ENCODE data around the gene PSMD1.

PSMD1 gene

GRCh38 chr2:231183851-231184250 lies 127.2 kb downstream of the PSMD1 start:
- TF ChIP-seq GATA2 (IDR thresholded peaks at IDR 0.05; ENCODE audit: low read depth, low read length) (no peak), GATA3 (IDR thresholded peaks at IDR 0.05; ENCODE audit: low read depth, low read length) (no peak)

- no peak for TF ChIP-seq GATA3 (IDR thresholded peaks at IDR 0.05; ENCODE audit: low read depth, low read length)
- TF ChIP-seq GATA2 (IDR thresholded peaks at IDR 0.05; ENCODE audit: low read depth, low read length): no peak
Measured at GRCh38 chr2:231184319-231184718, 127.7 kb downstream of the PSMD1 start.

GRCh38 chr2:231185050-231185725 lies 128.5 kb downstream of the PSMD1 start:
- TF ChIP-seq GATA3 (IDR thresholded peaks at IDR 0.05; ENCODE audit: low read depth, low read length) (no peak), GATA2 (IDR thresholded peaks at IDR 0.05; ENCODE audit: low read depth, low read length) (no peak)

GRCh38 chr2:231185886-231186285 lies 129.2 kb downstream of the PSMD1 start:
- TF ChIP-seq GATA2 (IDR thresholded peaks at IDR 0.05; ENCODE audit: low read depth, low read length): no peak
- no peak for TF ChIP-seq GATA3 (IDR thresholded peaks at IDR 0.05; ENCODE audit: low read depth, low read length)

- TF ChIP-seq GATA3 (IDR thresholded peaks at IDR 0.05; ENCODE audit: low read depth, low read length) (no peak), GATA2 (IDR thresholded peaks at IDR 0.05; ENCODE audit: low read depth, low read length) (no peak)
Measured at GRCh38 chr2:231186325-231186724, 129.7 kb downstream of the PSMD1 start.

- TF ChIP-seq GATA3 (IDR thresholded peaks at IDR 0.05; ENCODE audit: low read depth, low read length) (no peak), GATA2 (IDR thresholded peaks at IDR 0.05; ENCODE audit: low read depth, low read length) (peak; percentile 66; the same call in 1 of the 2 replicates)
Measured at GRCh38 chr2:231187736-231188505, 131.3 kb downstream of the PSMD1 start.

- no peak for TF ChIP-seq GATA2 (IDR thresholded peaks at IDR 0.05; ENCODE audit: low read depth, low read length)
- TF ChIP-seq GATA3 (IDR thresholded peaks at IDR 0.05; ENCODE audit: low read depth, low read length): no peak
Measured at GRCh38 chr2:231188506-231189170, 132.0 kb downstream of the PSMD1 start.

- no peak for TF ChIP-seq GATA3 (IDR thresholded peaks at IDR 0.05; ENCODE audit: low read depth, low read length)
- no peak for TF ChIP-seq GATA2 (IDR thresholded peaks at IDR 0.05; ENCODE audit: low read depth, low read length)
Measured at GRCh38 chr2:231189171-231189530, 132.5 kb downstream of the PSMD1 start.

GRCh38 chr2:231189571-231190495 lies 133.2 kb downstream of the PSMD1 start:
- TF ChIP-seq GATA3 (IDR thresholded peaks at IDR 0.05; ENCODE audit: low read depth, low read length) (no peak), GATA2 (IDR thresholded peaks at IDR 0.05; ENCODE audit: low read depth, low read length) (no peak)

- TF ChIP-seq GATA2 (IDR thresholded peaks at IDR 0.05; ENCODE audit: low read depth, low read length) (no peak), GATA3 (IDR thresholded peaks at IDR 0.05; ENCODE audit: low read depth, low read length) (no peak)
Measured at GRCh38 chr2:231190531-231191197, 134.0 kb downstream of the PSMD1 start.

GRCh38 chr2:231191896-231192872 lies 135.5 kb downstream of the PSMD1 start:
- TF ChIP-seq GATA2 (IDR thresholded peaks at IDR 0.05; ENCODE audit: low read depth, low read length) (no peak), GATA3 (IDR thresholded peaks at IDR 0.05; ENCODE audit: low read depth, low read length) (no peak)

GRCh38 chr2:231193216-231193615 lies 136.5 kb downstream of the PSMD1 start:
- no peak for TF ChIP-seq GATA2 (IDR thresholded peaks at IDR 0.05; ENCODE audit: low read depth, low read length)
- TF ChIP-seq GATA3 (IDR thresholded peaks at IDR 0.05; ENCODE audit: low read depth, low read length): no peak

All from SH-SY5Y (cell line).